MM.1S (cell line): ENCODE data around the gene DUSP18.

Experiments used
- CTCF ChIP-seq: fragments of 300-600 bp; sonication (generic); IDR thresholded peaks from 2 replicates; pipeline ENCODE4 v1.5.1; 2016; ENCODE audit warnings: antibody characterized with exemption, low read length, mixed read lengths
- EZH2 ChIP-seq: fragments of 300-600 bp; sonication (generic); optimal IDR thresholded peaks from 2 replicates; pipeline ENCODE3; 2017; ENCODE audit warnings: low read depth, mild to moderate bottlenecking, antibody characterized with exemption, low read length, mixed read lengths
- EZH2phosphoT487 ChIP-seq: fragments of 300-600 bp; sonication (generic); IDR thresholded peaks from 2 replicates; pipeline ENCODE4 v1.6.1; 2018; ENCODE audit warnings: antibody characterized with exemption, low read length

- TF ChIP-seq EZH2 (no peak), CTCF (no peak), EZH2phosphoT487 (no peak)
Observed at GRCh38 chr22:30714062-30714461, 46.4 kb upstream of the DUSP18 start.
